ENCODE results near the gene VTI1A. TPM values are rescaled to one million over a fixed set of nuclear protein-coding genes. Genes with fewer than 3 reads are reported as not detected.
"Not testable (repeated sequence)": the region's sequence is repeated elsewhere in the genome, so short reads cannot be mapped to it uniquely, and the experiment has no call there.

Gene VTI1A
- total RNA-seq, 1 donor from 2014 or later: 36.9 TPM

GRCh38 chr10:112497347-112497950, 50.4 kb downstream of the VTI1A start:
- ATAC-seq (no peak), DNase-seq (no peak)
- Histone ChIP-seq H3K27me3 (ENCODE audit: low read depth) (no peaks in the 10 kb centered on the region), H3K4me3 (no peak overlapping the region), H3K4me1 (no peaks in the 10 kb centered on the region), H3K27ac (no peak overlapping the region), H3K9me3 (no peaks in the 10 kb centered on the region), H3K36me3 (no peaks in the 10 kb centered on the region)
- intact Hi-C loops (cut with DNase I): no loop called here
- TF ChIP-seq CTCF (IDR thresholded peaks at IDR 0.05): no peak

- H3K4me3 ChIP-seq: no peak overlapping the region
- no peaks in the 10 kb centered on the region for H3K9me3 ChIP-seq
- H3K36me3 ChIP-seq: no peaks in the 10 kb centered on the region
- intact Hi-C loops (cut with DNase I): no loop called here
- no peak for TF ChIP-seq CTCF (IDR thresholded peaks at IDR 0.05)
- ATAC-seq: no peak
- no peaks in the 10 kb centered on the region for H3K4me1 ChIP-seq
- no peak for DNase-seq
- no peaks in the 10 kb centered on the region for H3K27me3 ChIP-seq (ENCODE audit: low read depth)
- no peak overlapping the region for H3K27ac ChIP-seq
Observed at GRCh38 chr10:112498806-112499205, 51.8 kb downstream of the VTI1A start.

GRCh38 chr10:112499985-112500384, 53.0 kb downstream of the VTI1A start:
- ATAC-seq; intact Hi-C loops (cut with DNase I); H3K9me3 ChIP-seq; H3K4me1 ChIP-seq; H3K27ac ChIP-seq; H3K36me3 ChIP-seq; DNase-seq; H3K27me3 ChIP-seq (ENCODE audit: low read depth); H3K4me3 ChIP-seq: not testable (repeated sequence)

- Histone ChIP-seq H3K27ac (no peak overlapping the region), H3K27me3 (ENCODE audit: low read depth) (no peaks in the 10 kb centered on the region), H3K4me3 (no peak overlapping the region), H3K4me1 (no peaks in the 10 kb centered on the region), H3K9me3 (no peaks in the 10 kb centered on the region), H3K36me3 (no peaks in the 10 kb centered on the region)
- TF ChIP-seq CTCF (IDR thresholded peaks at IDR 0.05): no peak
- intact Hi-C loops (cut with DNase I): no loop called here
- DNase-seq (no peak), ATAC-seq (no peak)
Observed at GRCh38 chr10:112502536-112502935, 55.5 kb downstream of the VTI1A start.

- intact Hi-C loops (cut with DNase I): no loop called here
- H3K9me3 ChIP-seq: no peaks in the 10 kb centered on the region
Observed at GRCh38 chr10:112503643-112504042, 56.6 kb downstream of the VTI1A start.

More at GRCh38 chr10:112503643-112504042, 56.6 kb downstream of the VTI1A start:
- ATAC-seq (no peak), DNase-seq (no peak)
- no peak overlapping the region for H3K27ac ChIP-seq
- no peaks in the 10 kb centered on the region for H3K27me3 ChIP-seq (ENCODE audit: low read depth)
- H3K36me3 ChIP-seq: no peaks in the 10 kb centered on the region
- H3K4me3 ChIP-seq: no peak overlapping the region
- TF ChIP-seq CTCF (IDR thresholded peaks at IDR 0.05): no peak
- H3K4me1 ChIP-seq: no peaks in the 10 kb centered on the region
